Skeletal muscle tissue (tissue), 4 donors: ENCODE results near the gene ANAPC13. TPM values are rescaled to one million over a fixed set of nuclear protein-coding genes. Genes with fewer than 3 reads are reported as not detected.
A peak's percentile ranks its signal among the peaks of the same experiment; 100 is the strongest.

ENCODE experiments used
- H3K27ac ChIP-seq: one replicate; pipeline ENCODE4 v1.7.0; 2013; ENCODE audit warnings: mild to moderate bottlenecking, low read depth, low read length, inconsistent platforms
- H3K27me3 ChIP-seq, 3 donors: one replicate each; pipeline ENCODE4 v1.7.0; 2013; ENCODE audit warnings: low read length in 3 of 3; ENCODE audit not compliant: control insufficient read depth in 3 of 3, insufficient read depth in 3 of 3
- H3K36me3 ChIP-seq, 3 donors: one replicate each; pipeline ENCODE4 v1.7.0; 2013; ENCODE audit warnings: low read length in 3 of 3; ENCODE audit not compliant: control insufficient read depth in 3 of 3, insufficient read depth in 3 of 3
- H3K4me1 ChIP-seq, 3 donors: one replicate each; pipeline ENCODE4 v1.7.0; 2013; ENCODE audit warnings: low read length in 3 of 3, mild to moderate bottlenecking in 3 of 3; ENCODE audit not compliant: control insufficient read depth in 3 of 3, insufficient read depth in 3 of 3
- H3K4me3 ChIP-seq, 3 donors: one replicate each; pipeline ENCODE4 v1.7.0; 2013; ENCODE audit warnings: low read length in 3 of 3
- H3K9ac ChIP-seq, 3 donors: one replicate each; pipeline ENCODE4 v1.7.0; 2013; ENCODE audit warnings: low read length in 3 of 3, mild to moderate bottlenecking in 3 of 3, moderate library complexity in 2 of 3, low read depth in 1 of 3
- H3K9me3 ChIP-seq, 3 donors: one replicate each; pipeline ENCODE4 v1.7.0; 2013; ENCODE audit warnings: low read length in 3 of 3; ENCODE audit not compliant: control insufficient read depth in 3 of 3
- total RNA-seq: library from RNA; depleted of rRNA; stranded (reverse); fragments of >200 nt; gene quantifications from one replicate; pipeline ENCODE4 v1.2.3, GENCODE V29; 2014
- donor health status: Osteomylitis.

ANAPC13 gene
- total RNA-seq, 1 donor from 2014 or later, result 38.6 TPM

- Histone ChIP-seq H3K27me3 (peaks cover 0 to 3% (median 0%) of the 10 kb centered on the region in 3 donors), H3K27ac (peak overlapping the region; percentile 60), H3K9ac (no peak overlapping the region), H3K36me3 (no peaks in the 10 kb centered on the region), H3K9me3 (no peaks in the 10 kb centered on the region), H3K4me1 (peaks cover 14 to 22% (median 15%) of the 10 kb centered on the region in 3 donors), H3K4me3 (no peak overlapping the region)
Measured at GRCh38 chr3:134460965-134461364, 24.8 kb downstream of the ANAPC13 start.

DNA sequence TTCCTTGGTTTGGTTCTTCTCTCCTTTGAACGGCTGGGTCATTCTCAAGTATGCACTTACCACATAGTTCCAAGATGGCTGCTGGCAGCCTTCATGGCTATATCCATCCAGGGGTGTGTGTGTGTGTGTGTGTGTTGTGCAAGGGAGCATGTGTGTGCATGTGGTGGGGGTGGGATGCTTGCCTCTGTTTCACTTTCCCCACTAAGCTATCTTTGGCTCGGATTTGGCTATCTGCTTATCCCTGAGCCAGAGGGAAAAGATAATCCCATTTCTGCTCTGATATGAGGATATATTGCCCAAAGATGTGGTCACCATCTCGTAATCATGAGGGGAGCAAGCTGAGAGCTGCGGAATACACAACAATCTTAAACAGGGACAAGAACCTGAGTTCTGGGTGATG is 26.2 kb downstream of the ANAPC13 start:
- H3K36me3 ChIP-seq, result no peaks in the 10 kb centered on the region
- no peak overlapping the region for H3K9ac ChIP-seq
- H3K4me3 ChIP-seq, result no peak overlapping the region
- no peak overlapping the region for H3K27ac ChIP-seq
- no peaks in the 10 kb centered on the region for H3K9me3 ChIP-seq
- H3K27me3 ChIP-seq, result peaks cover 0 to 3% (median 0%) of the 10 kb centered on the region in 3 donors
- H3K4me1 ChIP-seq, result peaks cover 10 to 16% (median 12%) of the 10 kb centered on the region in 3 donors

DNA sequence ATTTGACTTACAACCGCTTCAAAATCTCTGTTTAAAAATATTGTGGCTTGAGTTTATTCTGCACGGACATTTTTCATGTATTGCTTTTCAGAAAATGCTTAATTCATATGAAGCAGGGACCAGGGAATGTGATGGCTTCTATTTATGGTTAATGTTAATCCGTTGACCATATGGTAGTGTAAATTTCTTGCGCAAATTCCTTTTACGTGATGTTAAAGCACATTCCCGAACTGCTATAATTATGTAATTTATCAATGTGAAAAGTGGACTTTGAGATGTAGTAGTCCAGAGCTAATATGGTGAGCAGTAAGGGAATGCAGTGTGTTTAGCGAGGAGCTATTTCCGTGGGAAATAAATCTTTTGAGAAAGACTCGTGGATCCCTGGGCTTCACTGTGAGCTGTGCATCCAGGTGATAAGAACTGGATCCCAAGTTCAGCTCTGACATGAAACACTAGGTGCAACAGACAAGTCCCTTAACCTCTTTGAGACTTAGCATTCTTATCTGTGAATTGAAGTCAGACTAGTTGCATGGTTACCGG is 27.3 kb downstream of the ANAPC13 start:
- Histone ChIP-seq H3K27ac (no peak overlapping the region), H3K4me3 (no peak overlapping the region), H3K4me1 (peaks cover 6 to 12% (median 8%) of the 10 kb centered on the region in 3 donors), H3K27me3 (no peaks in the 10 kb centered on the region), H3K9me3 (no peaks in the 10 kb centered on the region), H3K9ac (no peak overlapping the region), H3K36me3 (no peaks in the 10 kb centered on the region)

- Histone ChIP-seq H3K4me1 (peaks cover 3 to 8% (median 5%) of the 10 kb centered on the region in 3 donors), H3K9me3 (no peaks in the 10 kb centered on the region), H3K4me3 (no peak overlapping the region), H3K27me3 (no peaks in the 10 kb centered on the region), H3K9ac (no peak overlapping the region), H3K27ac (no peak overlapping the region), H3K36me3 (no peaks in the 10 kb centered on the region)
Measured at GRCh38 chr3:134457376-134458074, 28.3 kb downstream of the ANAPC13 start.

DNA sequence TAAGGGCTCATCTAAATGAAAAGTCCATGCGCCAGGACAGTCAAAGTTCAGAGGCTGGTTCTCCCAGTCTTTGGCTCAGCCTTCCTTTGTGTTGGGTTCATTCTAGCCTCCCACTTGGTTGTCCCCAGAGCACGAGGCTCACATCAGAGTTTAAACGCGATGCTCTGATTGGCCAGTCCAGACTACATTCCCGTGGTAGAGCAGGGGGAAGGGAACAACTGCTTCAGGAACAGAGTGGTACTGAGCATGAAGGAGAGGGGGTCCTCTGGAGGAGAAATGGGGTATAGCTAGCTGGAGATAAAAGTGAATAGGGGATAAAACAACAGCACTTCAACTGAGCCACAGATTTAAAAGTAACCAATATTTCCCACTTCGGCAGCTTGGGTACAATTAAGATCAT is 32.2 kb downstream of the ANAPC13 start:
- H3K27ac ChIP-seq, result no peak overlapping the region
- H3K36me3 ChIP-seq, result no peaks in the 10 kb centered on the region
- no peaks in the 10 kb centered on the region for H3K27me3 ChIP-seq
- no peaks in the 10 kb centered on the region for H3K4me1 ChIP-seq
- no peak overlapping the region for H3K4me3 ChIP-seq
- H3K9me3 ChIP-seq, result no peaks in the 10 kb centered on the region
- H3K9ac ChIP-seq, result no peak overlapping the region

DNA sequence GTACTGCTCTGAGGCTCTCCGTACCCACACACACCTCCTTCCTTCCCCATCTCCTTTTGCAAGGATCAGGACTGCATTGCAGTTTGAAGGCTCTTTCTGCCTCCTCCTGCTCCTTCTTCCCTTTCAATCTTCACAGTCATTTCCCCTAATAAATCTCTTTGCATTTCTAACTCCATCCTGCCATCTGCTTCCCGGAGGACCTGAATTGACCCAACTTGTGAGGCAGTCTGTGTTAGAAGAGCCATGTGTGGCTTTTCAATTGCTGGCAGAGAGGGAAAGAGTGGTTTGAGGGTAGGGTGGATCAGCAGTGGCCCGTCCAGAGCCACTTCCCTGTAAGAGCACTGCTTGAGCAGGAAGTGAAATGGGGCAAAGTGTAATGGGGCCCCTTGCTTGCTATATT is 35.8 kb downstream of the ANAPC13 start:
- no peak overlapping the region for H3K9ac ChIP-seq
- no peaks in the 10 kb centered on the region for H3K9me3 ChIP-seq
- H3K4me1 ChIP-seq, result peaks cover 11 to 13% (median 12%) of the 10 kb centered on the region in 3 donors
- H3K4me3 ChIP-seq, result no peak overlapping the region
- no peaks in the 10 kb centered on the region for H3K27me3 ChIP-seq
- H3K36me3 ChIP-seq, result no peaks in the 10 kb centered on the region
- H3K27ac ChIP-seq, result no peak overlapping the region

GRCh38 chr3:134449277-134449676 is 36.5 kb downstream of the ANAPC13 start:
- Histone ChIP-seq H3K9me3 (no peaks in the 10 kb centered on the region), H3K4me1 (peaks cover 11 to 13% (median 12%) of the 10 kb centered on the region in 3 donors), H3K36me3 (no peaks in the 10 kb centered on the region), H3K27me3 (no peaks in the 10 kb centered on the region), H3K9ac (no peak overlapping the region), H3K27ac (no peak overlapping the region), H3K4me3 (no peak overlapping the region)

DNA sequence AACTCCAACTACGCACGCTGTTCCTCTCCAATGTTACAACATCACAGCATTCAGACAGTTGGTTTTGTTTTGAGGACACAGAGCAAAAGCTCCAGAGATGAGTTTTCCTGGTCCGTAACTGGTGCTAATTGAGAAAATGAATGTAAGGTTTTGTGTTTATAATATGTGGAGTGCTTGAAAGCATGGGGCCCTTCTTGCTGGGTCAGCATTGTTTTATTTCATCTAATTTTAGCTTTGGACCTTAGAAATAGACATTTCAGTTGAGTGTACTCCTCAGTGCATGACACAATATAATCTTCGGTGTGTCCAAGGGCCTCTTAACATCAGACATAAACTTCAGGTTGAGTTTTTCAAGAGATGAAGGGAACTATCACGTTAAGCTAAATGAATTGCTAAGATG is 37.1 kb downstream of the ANAPC13 start:
- Histone ChIP-seq H3K4me3 (no peak overlapping the region), H3K36me3 (no peaks in the 10 kb centered on the region)

DNA sequence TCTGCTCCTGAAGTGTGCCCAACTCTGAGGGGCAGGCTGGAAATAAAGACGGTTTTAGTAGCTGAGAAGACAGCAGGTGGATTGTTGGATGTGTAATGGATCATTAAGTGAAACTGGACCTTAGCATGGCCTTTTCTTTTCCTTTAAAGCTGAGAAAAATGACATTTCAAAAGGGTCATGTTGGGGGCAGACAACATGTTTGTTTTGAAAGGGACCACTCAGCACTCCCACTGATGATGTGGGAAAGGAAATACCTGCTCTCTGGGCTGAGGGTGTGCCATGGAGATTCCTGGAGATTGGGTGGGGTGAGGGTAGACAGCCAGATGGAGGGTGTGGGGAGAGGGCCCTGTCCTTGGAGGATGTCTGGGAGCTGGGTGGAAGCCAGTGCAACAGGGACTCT is 38.4 kb downstream of the ANAPC13 start:
- Histone ChIP-seq H3K9me3 (no peaks in the 10 kb centered on the region), H3K27me3 (no peaks in the 10 kb centered on the region), H3K4me1 (peaks cover 11 to 13% (median 12%) of the 10 kb centered on the region in 3 donors), H3K9ac (no peak overlapping the region), H3K36me3 (no peaks in the 10 kb centered on the region), H3K27ac (no peak overlapping the region), H3K4me3 (no peak overlapping the region)

More for the DNA sequence above, 37.1 kb downstream of the ANAPC13 start:
- Histone ChIP-seq H3K9me3 (no peaks in the 10 kb centered on the region), H3K4me1 (peaks cover 11 to 13% (median 12%) of the 10 kb centered on the region in 3 donors), H3K27ac (no peak overlapping the region), H3K9ac (no peak overlapping the region), H3K27me3 (no peaks in the 10 kb centered on the region)

- H3K27me3 ChIP-seq, result no peaks in the 10 kb centered on the region
- no peak overlapping the region for H3K27ac ChIP-seq
- peaks cover 11 to 13% (median 12%) of the 10 kb centered on the region in 3 donors for H3K4me1 ChIP-seq
- H3K9ac ChIP-seq, result no peak overlapping the region
- no peaks in the 10 kb centered on the region for H3K9me3 ChIP-seq
- no peak overlapping the region for H3K4me3 ChIP-seq
- no peaks in the 10 kb centered on the region for H3K36me3 ChIP-seq
Measured at GRCh38 chr3:134446800-134447199, 39.0 kb downstream of the ANAPC13 start.
